HG03159 (cell line): ENCODE results near the gene ZMYND11.
"Not testable (repeated sequence)": the region's sequence is repeated elsewhere in the genome, so short reads cannot be mapped to it uniquely, and the experiment has no call there.

Experiments used
- ATAC-seq: cut with Tn5 transposase; IDR thresholded peaks from one replicate; pipeline ENCODE4 v1.9.1; 2021; ENCODE audit warnings: mild to moderate bottlenecking, moderate library complexity; ENCODE audit not compliant: unreplicated experiment

ZMYND11 gene

GRCh38 chr10:241966-242643 is 106.8 kb downstream of the ZMYND11 start:
- ATAC-seq: no peak

GRCh38 chr10:244227-244626 is 109.0 kb downstream of the ZMYND11 start:
- no peak for ATAC-seq

DNA sequence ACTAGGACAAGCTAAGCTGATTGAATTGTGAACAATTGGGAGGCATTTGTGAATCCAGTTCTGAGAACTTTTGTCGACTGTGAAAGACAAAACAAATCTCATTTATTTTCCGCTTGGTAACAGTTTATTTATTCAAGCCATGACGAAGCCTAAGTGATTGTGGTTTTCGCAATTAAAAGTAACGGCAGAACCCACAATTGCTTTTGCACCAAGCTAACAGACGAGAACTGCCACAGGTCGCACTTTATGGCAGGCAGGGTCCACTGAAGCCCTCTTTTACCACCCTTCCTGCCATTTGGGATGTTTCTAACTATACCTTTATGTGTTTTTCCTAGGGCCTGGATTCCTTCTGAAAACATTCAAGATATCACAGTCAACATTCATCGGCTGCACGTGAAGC is 111.2 kb downstream of the ZMYND11 start:
- ATAC-seq: no peak

DNA sequence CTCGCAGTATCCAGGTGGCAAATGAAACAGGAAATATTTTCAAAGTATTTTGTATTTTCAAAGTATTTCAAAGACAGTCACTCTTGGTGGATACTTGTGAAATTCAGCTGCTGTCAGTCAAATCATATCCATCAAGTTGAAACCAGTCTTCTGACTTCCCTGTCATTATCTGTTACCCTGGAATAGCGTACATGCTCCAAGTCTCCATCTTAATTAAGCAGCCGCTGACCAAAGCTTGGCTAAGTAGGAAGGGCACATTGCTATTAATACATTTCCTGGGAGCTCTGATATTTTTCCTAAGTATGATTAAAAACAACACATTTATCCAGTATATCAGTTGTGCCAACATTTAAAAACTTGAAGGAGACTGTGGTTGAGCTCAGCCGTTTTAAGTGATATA is 112.2 kb downstream of the ZMYND11 start:
- ATAC-seq: no peak

GRCh38 chr10:248307-248706 is 113.1 kb downstream of the ZMYND11 start:
- no peak for ATAC-seq

DNA sequence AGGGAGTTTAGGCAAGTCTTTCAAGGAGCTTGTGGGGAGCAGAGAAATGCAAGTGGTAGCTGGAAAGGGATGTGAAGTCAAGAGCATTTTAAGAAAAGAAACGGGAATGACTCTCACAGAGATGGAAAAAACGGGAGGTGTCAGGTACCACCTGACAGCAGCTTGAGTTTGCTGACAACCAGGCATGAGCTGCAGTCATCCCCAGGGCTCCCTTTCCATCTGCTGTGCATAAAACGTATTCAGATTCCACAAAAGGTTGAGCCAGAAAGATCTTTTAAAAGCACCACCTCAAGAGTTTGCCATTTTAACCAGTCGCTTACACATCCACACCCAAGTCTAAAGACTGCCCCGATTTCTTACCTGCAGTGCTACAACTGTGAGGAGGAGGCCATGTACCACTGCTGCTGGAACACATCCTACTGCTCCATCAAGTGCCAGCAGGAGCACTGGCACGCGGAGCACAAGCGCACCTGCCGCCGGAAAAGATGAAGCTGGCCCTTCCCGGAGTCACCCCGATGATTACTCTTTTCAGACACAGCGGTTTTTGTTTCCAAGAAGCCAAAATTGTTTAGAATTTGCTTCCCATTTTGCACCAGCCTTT is 116.8 kb downstream of the ZMYND11 start:
- ATAC-seq: no peak

- ATAC-seq: no peak
These were observed 125.7 kb downstream of the ZMYND11 start for GRCh38 chr10:260819-261429.

DNA sequence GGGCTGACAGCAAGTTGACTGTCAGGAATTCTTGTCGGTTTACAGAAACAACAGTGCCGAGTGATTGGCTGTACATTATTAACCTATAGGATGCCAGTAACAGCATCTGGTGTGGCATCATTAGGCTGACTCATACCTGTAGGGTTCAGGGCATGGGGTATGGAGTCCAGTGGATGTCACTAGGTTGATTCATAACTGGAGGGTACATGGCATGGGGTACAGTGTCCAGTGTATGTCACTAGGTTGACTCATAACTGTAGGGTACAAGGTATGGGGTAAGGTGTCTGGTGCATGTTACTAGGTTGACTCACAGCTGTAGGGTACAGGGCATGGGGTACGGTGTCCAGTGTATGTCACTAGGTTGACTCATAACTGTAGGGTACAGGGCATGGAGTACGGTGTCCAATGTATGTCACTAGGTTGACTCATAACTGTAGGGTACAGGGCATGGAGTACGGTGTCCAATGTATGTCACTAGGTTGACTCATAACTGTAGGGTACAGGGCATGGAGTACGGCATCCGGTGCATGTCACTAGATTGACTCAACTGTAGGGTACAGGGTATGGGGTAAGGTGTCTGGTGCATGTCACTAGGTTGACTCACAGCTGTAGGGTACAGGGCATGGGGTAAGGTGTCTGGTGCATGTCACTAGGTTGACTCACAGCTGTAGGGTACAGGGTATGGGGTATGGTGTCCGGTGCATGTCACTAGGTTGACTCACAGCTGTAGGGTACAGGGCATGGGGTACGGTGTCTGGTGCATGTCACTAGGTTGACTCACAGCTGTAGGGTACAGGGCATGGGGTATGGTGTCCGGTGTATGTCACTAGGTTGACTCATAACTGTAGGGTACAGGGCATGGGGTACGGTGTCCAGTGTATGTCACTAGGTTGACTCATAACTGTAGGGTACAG is 129.2 kb downstream of the ZMYND11 start:
- not testable (repeated sequence) for ATAC-seq

- not testable (repeated sequence) for ATAC-seq
These were observed 129.8 kb downstream of the ZMYND11 start for GRCh38 chr10:265074-265440.

- not testable (repeated sequence) for ATAC-seq
These were observed 130.7 kb downstream of the ZMYND11 start for GRCh38 chr10:265816-266588.

- no peak for ATAC-seq
These were observed 131.7 kb downstream of the ZMYND11 start for GRCh38 chr10:266974-267425.

DNA sequence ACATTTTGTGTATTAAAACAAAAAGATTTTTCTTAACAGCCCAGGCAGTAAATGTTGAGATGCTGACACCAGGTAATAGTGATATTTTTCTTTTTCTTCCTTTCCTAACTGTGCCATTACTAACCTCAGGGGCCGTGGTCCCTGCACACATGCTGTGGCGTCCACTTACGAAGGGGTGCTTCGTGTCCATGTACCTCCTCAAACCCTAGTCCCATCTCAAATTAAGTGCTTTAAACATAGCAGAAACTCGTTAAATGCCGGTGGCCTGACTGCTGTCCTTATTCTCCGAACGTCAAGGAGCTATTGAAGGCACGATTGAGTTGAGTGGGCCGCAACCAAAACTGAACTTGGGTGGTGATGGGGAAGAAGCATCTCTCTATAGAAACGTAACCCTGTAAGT is 132.4 kb downstream of the ZMYND11 start:
- no peak for ATAC-seq

DNA sequence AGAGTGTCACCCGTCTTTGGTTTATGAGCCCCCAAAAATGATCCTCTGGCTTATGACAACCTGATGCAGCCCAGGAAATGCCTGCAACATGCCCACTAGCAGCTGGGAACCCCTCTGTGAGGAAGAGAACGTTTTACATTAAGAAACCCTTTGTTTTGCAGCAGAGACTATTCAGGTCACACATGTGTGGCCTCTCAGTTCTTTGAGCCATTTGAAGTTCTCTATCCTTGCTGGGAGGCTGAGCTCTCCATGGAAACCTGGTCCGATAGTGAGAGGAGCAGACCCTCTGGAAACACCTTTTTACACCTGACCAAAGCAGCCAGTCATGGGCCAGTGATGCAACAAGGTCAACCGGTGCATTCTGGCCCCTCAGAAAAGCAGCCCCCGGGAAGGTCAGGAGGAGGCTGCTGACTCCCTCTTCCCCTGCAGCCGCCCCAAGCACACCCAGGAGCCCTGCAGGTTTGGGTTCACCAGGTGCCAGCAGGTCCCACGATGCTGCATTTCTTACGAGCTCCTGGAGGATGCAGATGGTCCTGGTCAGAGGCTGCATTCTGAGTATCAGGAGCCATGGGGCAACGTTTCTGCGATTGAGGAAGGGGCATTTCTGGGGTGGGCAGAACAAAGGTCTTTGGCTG is 134.3 kb downstream of the ZMYND11 start:
- no peak for ATAC-seq

DNA sequence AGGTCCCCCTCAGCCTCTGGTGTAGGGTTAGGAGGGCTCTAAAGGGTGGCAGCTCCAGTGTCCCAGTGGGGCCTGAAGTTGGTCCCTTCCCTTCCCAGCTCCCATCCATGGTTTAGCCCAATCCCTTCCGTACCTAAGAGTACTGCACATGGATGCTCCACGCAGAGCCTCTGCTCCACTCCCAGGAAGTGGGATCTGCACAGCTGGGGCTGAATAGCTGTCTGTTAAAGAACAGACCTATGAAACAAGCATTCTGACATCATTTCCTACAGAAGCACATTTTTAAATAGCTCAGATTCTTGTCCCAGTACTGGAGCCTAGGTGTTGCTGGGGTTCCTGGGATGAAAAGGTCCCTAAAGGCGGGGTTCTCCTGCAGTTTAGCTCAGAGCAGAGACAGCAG is 135.9 kb downstream of the ZMYND11 start:
- no peak for ATAC-seq

- no peak for ATAC-seq
These were observed 136.5 kb downstream of the ZMYND11 start for GRCh38 chr10:271722-272121.

DNA sequence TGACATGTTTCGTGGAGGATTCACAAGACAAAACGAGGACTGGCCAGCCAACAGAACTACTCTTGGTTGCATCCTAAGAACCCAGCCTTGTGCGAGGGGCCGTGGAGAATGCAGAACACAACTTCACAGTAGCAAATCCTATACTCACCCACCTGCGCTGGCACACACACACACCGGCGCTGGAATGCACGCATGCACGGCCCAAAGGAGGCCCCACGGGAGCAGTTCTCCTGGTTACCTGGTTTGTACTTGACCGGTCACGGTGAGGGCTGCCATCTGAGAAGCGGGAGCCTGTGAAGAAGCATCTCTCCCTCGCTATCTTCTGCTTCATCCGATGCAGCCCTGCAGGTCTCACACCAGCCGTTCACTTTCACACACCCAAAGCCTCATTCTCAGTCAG is 137.8 kb downstream of the ZMYND11 start:
- ATAC-seq: no peak

GRCh38 chr10:274866-275265 is 139.6 kb downstream of the ZMYND11 start:
- ATAC-seq: no peak

- no peak for ATAC-seq
These were observed 140.4 kb downstream of the ZMYND11 start for GRCh38 chr10:275680-276079.

DNA sequence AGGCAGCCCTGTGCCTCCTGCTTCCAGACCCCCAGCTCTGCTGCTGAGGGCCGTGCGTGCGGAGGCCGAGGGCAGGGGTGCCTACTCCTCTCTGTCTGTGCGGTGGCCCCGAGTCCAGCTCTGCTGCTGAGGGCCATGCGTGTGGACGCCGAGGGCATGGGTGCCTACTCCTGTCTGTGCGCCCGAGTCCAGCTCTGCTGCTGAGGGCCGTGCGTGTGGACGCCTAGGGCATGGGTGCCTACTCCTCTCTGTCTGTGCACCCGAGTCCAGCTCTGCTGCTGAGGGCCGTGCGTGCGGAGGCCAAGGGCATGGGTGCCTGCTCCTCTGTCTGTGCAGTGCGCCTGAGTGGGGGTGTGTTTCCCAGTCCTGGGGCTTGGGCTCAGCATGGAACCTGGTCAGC is 142.7 kb downstream of the ZMYND11 start:
- ATAC-seq: no peak

GRCh38 chr10:278707-279106 is 143.5 kb downstream of the ZMYND11 start:
- ATAC-seq: no peak
